ENCODE results near the gene VPS52.
"Not testable (repeated sequence)": the region's sequence is repeated elsewhere in the genome, so short reads cannot be mapped to it uniquely, and the experiment has no call there.

The VPS52 gene

DNA sequence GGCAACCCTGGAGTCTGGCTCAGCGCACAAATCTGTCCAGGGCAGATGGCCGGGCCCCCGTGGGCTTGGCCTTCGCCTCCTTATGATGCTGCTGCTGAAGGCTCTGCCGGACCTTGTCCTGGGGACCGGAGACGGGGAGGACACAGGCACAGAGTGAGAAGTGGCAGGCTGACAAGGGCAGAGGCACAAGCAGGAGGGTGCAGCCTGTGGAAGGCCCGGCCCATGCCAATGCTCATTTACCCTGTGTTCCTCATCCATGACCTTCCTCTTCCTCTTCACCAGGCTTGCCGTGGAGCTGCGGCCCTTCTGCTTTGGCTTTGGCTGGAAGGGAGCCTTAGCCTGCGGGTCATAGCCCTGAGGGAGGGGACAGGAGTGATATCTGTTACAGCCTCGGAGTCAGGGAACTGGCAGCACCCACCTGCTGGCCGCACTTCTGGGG lies 7.6 kb upstream of the VPS52 start:
- DNase-seq: no peak

GRCh38 chr6:33278810-33279209 lies 7.1 kb upstream of the VPS52 start:
- no peak for DNase-seq

DNA sequence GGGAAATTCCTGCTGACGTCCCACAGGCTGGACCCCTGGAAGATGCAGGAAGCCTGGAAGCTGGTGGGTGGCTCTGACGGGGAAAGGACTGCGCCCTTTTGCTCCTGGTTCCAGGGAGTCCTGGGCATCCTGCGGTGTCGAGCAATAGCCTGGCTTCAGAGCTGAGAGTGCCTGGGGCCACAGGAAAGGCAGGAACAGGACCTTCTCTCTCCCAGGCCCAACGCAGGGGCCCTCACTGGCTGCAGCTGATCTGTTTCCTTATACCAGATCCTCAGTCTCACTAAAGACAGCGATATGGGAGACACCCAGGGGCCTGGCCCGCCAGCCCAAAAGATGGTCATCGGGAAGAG lies 6.7 kb upstream of the VPS52 start:
- DNase-seq: no peak

DNA sequence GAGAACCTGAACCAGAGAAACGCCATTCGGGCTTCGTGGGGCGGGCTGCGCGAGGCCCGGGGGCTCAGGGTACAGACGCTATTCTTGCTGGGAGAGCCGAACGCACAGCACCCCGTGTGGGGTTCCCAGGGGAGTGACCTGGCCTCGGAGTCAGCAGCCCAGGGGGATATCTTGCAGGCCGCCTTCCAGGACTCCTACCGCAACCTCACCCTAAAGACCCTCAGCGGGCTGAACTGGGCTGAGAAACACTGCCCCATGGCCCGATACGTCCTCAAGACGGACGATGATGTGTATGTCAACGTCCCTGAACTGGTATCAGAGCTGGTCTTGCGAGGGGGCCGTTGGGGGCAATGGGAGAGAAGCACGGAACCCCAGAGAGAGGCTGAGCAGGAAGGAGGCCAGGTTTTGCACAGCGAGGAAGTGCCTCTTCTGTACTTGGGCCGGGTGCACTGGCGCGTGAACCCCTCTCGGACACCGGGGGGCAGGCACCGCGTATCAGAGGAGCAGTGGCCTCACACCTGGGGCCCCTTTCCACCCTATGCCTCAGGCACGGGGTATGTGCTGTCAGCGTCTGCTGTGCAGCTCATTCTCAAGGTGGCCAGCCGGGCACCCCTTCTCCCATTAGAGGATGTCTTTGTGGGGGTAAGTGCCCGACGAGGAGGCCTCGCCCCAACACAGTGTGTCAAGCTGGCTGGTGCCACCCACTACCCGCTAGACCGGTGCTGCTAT lies 6.2 kb upstream of the VPS52 start:
- no peak for DNase-seq

- peak; percentile 69 for DNase-seq
Measured at GRCh38 chr6:33276864-33277662, 5.4 kb upstream of the VPS52 start, which contains the start of gene B3GALT4. Gene B3GALT4, plus strand, starts transcription at chr6:33277123. Its CDS starts 297 bp downstream, at chr6:33277420.

DNA sequence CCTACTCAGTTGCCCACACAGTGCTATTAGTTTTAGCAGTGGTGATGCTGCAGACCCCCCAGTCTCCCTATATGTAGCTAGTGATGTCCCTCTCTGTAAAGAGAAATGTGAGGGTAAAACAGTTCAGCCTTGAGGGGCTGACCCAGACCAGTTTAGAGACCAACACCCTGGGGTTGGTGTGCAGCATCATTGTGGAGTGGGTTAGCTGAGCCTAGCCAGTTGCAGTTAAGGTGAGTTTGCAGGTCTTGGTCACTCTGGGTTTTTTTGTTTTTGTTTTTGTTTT lies 4.8 kb upstream of the VPS52 start:
- DNase-seq: no peak

GRCh38 chr6:33275795-33276580 lies 4.3 kb upstream of the VPS52 start:
- DNase-seq: not testable (repeated sequence)

GRCh38 chr6:33273924-33274902 lies 2.5 kb upstream of the VPS52 start:
- DNase-seq: no peak

DNA sequence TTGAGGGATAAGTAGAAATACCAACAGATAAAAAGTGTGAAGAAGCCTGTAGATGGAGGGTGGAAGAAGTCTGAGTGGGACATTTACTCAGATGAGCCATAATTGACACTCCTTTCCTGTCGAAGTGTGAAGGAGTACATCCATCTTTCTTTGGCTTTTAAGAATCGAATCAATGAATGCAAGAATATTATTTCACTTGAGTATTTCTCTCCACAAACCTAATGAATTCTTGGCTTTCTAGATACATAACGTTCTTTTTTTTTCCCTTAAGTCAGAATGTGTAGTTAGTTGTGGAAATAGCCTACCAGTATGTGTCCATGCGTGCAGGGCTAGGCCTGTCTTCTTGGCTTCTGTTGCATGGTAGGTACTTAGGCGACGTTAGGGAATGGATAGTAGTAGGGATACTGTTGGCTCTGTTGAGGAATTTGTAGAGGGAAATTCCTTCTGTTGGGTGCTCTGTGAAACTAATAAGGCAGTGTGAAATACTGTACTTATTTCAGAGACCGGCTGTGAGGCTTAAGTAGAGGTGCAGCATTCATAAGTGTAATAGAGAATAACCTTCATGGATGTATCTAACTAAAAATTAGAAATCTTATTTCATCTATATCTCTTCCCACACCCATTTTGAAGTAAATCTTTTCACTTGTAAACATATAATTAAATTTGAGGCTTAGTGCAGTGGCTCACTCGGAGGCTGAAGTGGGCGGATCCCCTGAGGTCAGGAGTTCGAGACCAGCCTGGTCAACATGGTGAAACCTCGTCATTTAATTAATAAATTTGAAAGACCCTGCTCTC lies 1.6 kb upstream of the VPS52 start:
- no peak for DNase-seq

- no peak for DNase-seq
Measured at GRCh38 chr6:33272275-33273128, 826 bp upstream of the VPS52 start.

DNA sequence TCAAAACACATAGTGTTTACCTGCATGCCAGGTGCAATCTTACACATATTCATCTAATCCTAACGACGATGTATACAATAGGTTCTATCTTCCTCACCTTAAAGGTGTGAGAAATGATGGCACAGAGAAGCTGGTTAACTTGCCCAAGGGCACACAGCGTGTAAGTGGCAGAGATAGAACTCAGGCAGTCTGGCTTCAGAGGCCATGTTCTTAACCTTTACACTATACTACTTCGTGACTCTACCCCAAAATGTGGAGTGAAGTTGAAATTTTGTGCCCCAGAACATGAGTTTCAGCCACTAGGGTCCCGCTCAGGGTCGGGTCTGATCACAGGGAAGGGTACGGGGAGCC lies 584 bp downstream of the VPS52 start:
- DNase-seq: no peak

- no peak for DNase-seq
Measured at GRCh38 chr6:33264015-33264414, 7.7 kb downstream of the VPS52 start.

DNA sequence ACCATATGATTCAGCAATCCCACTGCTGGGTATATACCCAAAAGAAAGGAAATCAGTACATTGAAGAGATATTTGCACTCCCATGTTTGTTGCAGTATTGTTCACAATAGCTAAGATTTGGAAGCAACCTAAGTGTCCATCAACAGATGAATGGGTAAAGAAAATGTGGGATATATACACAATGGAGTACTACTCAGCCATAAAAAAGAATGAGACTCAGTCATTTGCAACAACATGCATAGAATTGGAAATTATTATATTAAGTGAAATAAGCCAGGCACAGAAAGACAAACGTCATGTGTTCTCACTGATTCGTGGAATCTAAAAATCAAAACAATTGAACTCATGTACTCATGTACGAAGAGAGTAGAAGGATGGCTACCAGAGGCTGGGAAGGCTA lies 9.2 kb downstream of the VPS52 start:
- not testable (repeated sequence) for DNase-seq

- DNase-seq: no peak
Measured at GRCh38 chr6:33259032-33259431, 12.6 kb downstream of the VPS52 start.

DNA sequence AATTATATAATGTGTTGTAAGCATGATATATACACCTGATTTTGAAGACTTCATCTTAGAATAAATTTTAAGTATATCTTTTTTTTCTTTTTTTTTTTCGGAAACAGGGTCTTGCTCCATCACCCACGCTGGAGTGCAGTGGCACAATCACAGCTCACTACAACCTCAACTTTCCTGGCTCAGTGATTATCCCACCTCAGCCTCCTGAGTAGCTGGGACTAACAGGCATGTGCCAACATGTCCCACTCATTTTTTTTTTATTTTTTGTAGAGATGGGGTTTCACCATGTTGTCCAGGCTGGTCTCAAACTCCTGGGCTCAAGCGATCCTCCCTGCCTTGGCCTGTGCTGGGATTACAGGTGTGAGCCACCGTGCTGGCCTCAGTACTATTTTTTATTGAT lies 17.1 kb downstream of the VPS52 start:
- no peak for DNase-seq

- peak; percentile 66 for DNase-seq
Measured at GRCh38 chr6:33252759-33253158, 18.9 kb downstream of the VPS52 start.

DNA sequence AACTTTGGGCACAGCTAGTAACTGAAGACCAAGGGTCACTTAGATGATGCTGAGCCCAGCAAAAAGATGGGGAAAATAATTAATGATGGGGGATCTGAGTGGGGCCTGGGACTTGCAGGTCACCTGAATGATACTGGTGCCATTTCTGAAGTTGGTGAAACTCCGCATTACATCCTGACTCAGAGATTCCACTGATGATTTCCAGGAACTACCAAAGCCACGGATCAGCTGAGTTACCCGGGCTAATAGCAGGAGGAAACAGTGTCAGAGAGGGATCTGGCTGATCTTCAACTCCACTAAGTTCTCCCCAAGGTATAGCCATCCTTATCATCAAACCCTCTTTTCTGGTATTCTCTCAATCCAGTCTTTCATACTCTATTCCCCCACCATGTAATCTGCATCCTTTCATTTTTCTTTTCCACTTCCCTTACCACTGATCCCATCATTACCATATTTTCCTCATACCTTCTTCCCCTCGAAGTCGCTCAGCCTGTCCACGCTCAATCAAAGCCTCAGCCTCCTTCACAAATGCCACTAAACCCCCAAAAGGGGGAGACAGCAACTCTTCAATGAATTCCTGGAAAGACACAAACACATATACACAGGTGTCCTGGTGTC lies 20.2 kb downstream of the VPS52 start:
- peak; percentile 21 for DNase-seq

GRCh38 chr6:33250731-33251130 lies 20.9 kb downstream of the VPS52 start:
- no peak for DNase-seq

- peak; percentile 81 for DNase-seq
Measured at GRCh38 chr6:33249732-33250630, 21.7 kb downstream of the VPS52 start.

All from fibroblast of skin of scalp (primary cell).